GM12878 (cell line): ENCODE results near the gene ARL2. TPM values are rescaled to one million over a fixed set of nuclear protein-coding genes. Genes with fewer than 3 reads are reported as not detected.

Experiments
- CHD2 ChIP-seq: IDR thresholded peaks from 2 replicates; pipeline ENCODE4 v1.6.1; 2011; ENCODE audit warnings: low read depth, low read length, improper control_type of control experiment, borderline replicate concordance
- CHD4 ChIP-seq: fragments of 200-600 bp; sonication (generic); IDR thresholded peaks from 2 replicates; pipeline ENCODE4 v1.6.1; 2016; ENCODE audit warnings: mild to moderate bottlenecking
- EED ChIP-seq: sonication (generic); IDR thresholded peaks from 2 replicates; pipeline ENCODE4 v1.6.1; 2016; ENCODE audit warnings: antibody characterized with exemption, low read depth
- ESRRA ChIP-seq: IDR thresholded peaks from 2 replicates; pipeline ENCODE4 v1.6.1; 2012; ENCODE audit warnings: mild to moderate bottlenecking, low read length, improper control_type of control experiment
- FOS ChIP-seq: IDR thresholded peaks from 3 replicates; pipeline ENCODE4 v1.6.1; 2011; ENCODE audit warnings: borderline replicate concordance; ENCODE audit not compliant: insufficient read length; ENCODE audit errors: extremely low read depth
- IRF4 ChIP-seq: IDR thresholded peaks from 2 replicates; pipeline ENCODE4 v1.6.1; 2011; ENCODE audit warnings: low read depth, low read length
- KLF5 ChIP-seq: fragments of 450-650 bp; IDR thresholded peaks from 2 replicates; pipeline ENCODE4 v1.6.1; 2014; ENCODE audit warnings: mild to moderate bottlenecking; ENCODE audit not compliant: partially characterized antibody
- MTA2 ChIP-seq: fragments of 450-650 bp; IDR thresholded peaks from 2 replicates; pipeline ENCODE4 v1.6.1; 2016; ENCODE audit warnings: low read depth, mild to moderate bottlenecking, moderate library complexity
- NBN ChIP-seq: fragments of 450-650 bp; IDR thresholded peaks from 2 replicates; pipeline ENCODE4 v1.6.1; 2016
- NFYB ChIP-seq: IDR thresholded peaks from 2 replicates; pipeline ENCODE4 v1.6.1; 2011; ENCODE audit warnings: low read depth, mild to moderate bottlenecking, low read length, improper control_type of control experiment, moderate library complexity; ENCODE audit not compliant: insufficient read depth
- NR2C1 ChIP-seq: fragments of 450-650 bp; IDR thresholded peaks from 2 replicates; pipeline ENCODE4 v1.6.1; 2017; ENCODE audit warnings: antibody characterized with exemption, mild to moderate bottlenecking, moderate library complexity
- NR2C2 ChIP-seq: IDR thresholded peaks from 2 replicates; pipeline ENCODE4 v1.6.1; 2011; ENCODE audit warnings: borderline replicate concordance, low read depth; ENCODE audit not compliant: control insufficient read depth, insufficient read length
- NR2F1 ChIP-seq: fragments of 450-650 bp; conservative IDR thresholded peaks from 2 replicates; pipeline ENCODE4 v1.6.1; 2017; ENCODE audit warnings: mild to moderate bottlenecking
- PAX8 ChIP-seq: fragments of 450-650 bp; IDR thresholded peaks from 2 replicates; pipeline ENCODE4 v1.6.1; 2017; ENCODE audit warnings: mild to moderate bottlenecking, moderate library complexity
- SMC3 ChIP-seq: IDR thresholded peaks from 2 replicates; pipeline ENCODE4 v1.6.1; 2011; ENCODE audit warnings: low read length, improper control_type of control experiment, borderline replicate concordance
- ZSCAN29 ChIP-seq: fragments of 450-650 bp; IDR thresholded peaks from 2 replicates; pipeline ENCODE4 v1.6.1; 2017; ENCODE audit warnings: mild to moderate bottlenecking, moderate library complexity
- polyA plus RNA-seq, 11 experiments: library from polyadenylated mRNA; depleted of rRNA in 4 of 11; unstranded in 6 of 11; stranded (reverse) in 5 of 11; fragments of >200 nt; fragmentation: Nextera tagmentation in 4 of 11; fragmentation: Illumina TruSeq in 1 of 11; extraction: Ambion mirVana in 4 of 11; extraction: Trizol in 1 of 11; gene quantifications; 1 replicate in 1 of 11; 2 replicates in 10 of 11; pipeline versions ENCODE4 v1.2.1 to v1.2.3, GENCODE V29; 2011 to 2016; ENCODE audit warnings: inconsistent platforms in 2 of 11, missing spikeins in 2 of 11, low read depth in 1 of 11
- total RNA-seq, 4 experiments: library from RNA; depleted of rRNA in 3 of 4; stranded (reverse); fragments of >200 nt in 3 of 4; fragmentation: Illumina TruSeq in 1 of 4; extraction: Trizol in 1 of 4; gene quantifications; 2 replicates each; pipeline versions ENCODE4 v1.2.1 to v1.2.3, GENCODE V29; 2013 to 2021
- TF ChIP-seq, protein P1 (sequence below), 3 experiments: IDR thresholded peaks in 2 of 3; conservative IDR thresholded peaks in 1 of 3; 2 replicates each; pipeline ENCODE4 v1.5.1; 2011; ENCODE audit warnings: low read depth in 3 of 3, low read length in 3 of 3, mild to moderate bottlenecking in 3 of 3, control low read depth in 2 of 3, moderate library complexity in 2 of 3, inconsistent platforms in 1 of 3, mixed read lengths in 1 of 3; ENCODE audit not compliant: control insufficient read depth in 2 of 3, insufficient read depth in 1 of 3; ENCODE audit errors: extremely low read depth in 1 of 3
- TF ChIP-seq, protein P2 (sequence below): fragments of 450-650 bp; IDR thresholded peaks from 2 replicates; pipeline ENCODE4 v1.6.1; 2017; ENCODE audit warnings: antibody characterized with exemption, mild to moderate bottlenecking, moderate library complexity
- TF ChIP-seq, protein P3 (sequence below): fragments of 450-650 bp; IDR thresholded peaks from 2 replicates; pipeline ENCODE4 v1.6.1; 2016; ENCODE audit warnings: mild to moderate bottlenecking, moderate library complexity, borderline replicate concordance
- TF ChIP-seq, protein P4 (sequence below): fragments of 450-650 bp; IDR thresholded peaks from 2 replicates; pipeline ENCODE4 v1.6.1; 2016; ENCODE audit warnings: mild to moderate bottlenecking

ARL2 gene
- total and polyA plus RNA-seq, 10 of the 15 experiments (the other 5 are each of a cell fraction or from before 2014, with no cell fraction given) = 4.1 to 138 (median 73.4) TPM

DNA sequence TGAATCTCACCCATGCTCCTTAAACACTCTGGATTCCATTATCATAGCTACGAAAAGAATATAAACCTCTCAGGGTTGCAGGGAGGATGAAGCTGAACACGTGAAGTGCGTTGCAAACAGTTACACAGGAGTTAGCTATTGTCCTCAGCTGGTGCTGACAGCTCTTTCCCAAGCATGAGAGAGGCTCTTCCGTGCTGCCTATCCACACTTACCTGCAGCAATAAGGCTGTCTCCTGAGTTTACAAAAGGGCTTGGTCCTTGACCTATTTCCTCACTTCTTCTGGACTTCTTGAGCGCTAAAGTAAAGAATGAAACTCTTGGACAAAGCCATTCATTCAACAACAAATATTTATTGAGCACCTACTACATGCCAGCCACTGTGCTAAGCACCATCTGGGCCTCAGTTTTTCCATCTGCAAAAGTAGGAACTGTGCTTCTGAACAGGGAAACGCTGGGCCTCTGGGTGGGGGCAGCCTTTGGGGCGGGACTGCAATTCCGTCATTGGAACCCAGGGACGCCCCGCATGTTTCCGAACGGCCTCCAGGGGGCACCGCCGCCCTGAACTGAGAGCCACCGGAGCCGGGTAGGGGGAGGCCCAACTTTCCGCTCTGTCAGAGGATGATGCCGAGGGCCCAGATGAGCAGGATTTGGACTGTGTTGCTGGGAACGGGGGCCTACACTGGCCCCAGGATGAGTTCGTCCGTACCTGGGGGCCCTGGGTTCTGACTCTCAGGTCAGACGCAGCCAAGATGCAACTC, 651 bp upstream of the ARL2 start (continued):
- TF ChIP-seq MTA2 (peak; percentile 40), KLF5 (no peak), NR2C2 (no peak), NBN (peak; percentile 94), ZSCAN29 (no peak), NFYB (no peak), EED (no peak), PAX8 (no peak), NR2C1 (no peak), NR2F1 (no peak), CHD4 (no peak), FOS (no peak), ESRRA (no peak), CHD2 (peak; percentile 16; the same call in 1 of the 2 replicates), IRF4 (no peak), SMC3 (peak; percentile 80)
- TF ChIP-seq, protein P1, sequence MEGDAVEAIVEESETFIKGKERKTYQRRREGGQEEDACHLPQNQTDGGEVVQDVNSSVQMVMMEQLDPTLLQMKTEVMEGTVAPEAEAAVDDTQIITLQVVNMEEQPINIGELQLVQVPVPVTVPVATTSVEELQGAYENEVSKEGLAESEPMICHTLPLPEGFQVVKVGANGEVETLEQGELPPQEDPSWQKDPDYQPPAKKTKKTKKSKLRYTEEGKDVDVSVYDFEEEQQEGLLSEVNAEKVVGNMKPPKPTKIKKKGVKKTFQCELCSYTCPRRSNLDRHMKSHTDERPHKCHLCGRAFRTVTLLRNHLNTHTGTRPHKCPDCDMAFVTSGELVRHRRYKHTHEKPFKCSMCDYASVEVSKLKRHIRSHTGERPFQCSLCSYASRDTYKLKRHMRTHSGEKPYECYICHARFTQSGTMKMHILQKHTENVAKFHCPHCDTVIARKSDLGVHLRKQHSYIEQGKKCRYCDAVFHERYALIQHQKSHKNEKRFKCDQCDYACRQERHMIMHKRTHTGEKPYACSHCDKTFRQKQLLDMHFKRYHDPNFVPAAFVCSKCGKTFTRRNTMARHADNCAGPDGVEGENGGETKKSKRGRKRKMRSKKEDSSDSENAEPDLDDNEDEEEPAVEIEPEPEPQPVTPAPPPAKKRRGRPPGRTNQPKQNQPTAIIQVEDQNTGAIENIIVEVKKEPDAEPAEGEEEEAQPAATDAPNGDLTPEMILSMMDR (IDR thresholded peaks at IDR 0.05 in 2 of 3, conservative IDR thresholded peaks at IDR 0.05 in 1 of 3; ENCODE audit: control insufficient read depth in 2 of 3, extremely low read depth in 1 of 3, insufficient read depth in 1 of 3, low read depth in 3 of 3, low read length in 3 of 3) = peak; percentile 64 to 92 (median 86)
- TF ChIP-seq, protein P2, sequence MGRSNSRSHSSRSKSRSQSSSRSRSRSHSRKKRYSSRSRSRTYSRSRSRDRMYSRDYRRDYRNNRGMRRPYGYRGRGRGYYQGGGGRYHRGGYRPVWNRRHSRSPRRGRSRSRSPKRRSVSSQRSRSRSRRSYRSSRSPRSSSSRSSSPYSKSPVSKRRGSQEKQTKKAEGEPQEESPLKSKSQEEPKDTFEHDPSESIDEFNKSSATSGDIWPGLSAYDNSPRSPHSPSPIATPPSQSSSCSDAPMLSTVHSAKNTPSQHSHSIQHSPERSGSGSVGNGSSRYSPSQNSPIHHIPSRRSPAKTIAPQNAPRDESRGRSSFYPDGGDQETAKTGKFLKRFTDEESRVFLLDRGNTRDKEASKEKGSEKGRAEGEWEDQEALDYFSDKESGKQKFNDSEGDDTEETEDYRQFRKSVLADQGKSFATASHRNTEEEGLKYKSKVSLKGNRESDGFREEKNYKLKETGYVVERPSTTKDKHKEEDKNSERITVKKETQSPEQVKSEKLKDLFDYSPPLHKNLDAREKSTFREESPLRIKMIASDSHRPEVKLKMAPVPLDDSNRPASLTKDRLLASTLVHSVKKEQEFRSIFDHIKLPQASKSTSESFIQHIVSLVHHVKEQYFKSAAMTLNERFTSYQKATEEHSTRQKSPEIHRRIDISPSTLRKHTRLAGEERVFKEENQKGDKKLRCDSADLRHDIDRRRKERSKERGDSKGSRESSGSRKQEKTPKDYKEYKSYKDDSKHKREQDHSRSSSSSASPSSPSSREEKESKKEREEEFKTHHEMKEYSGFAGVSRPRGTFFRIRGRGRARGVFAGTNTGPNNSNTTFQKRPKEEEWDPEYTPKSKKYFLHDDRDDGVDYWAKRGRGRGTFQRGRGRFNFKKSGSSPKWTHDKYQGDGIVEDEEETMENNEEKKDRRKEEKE = no peak
- TF ChIP-seq, protein P3, sequence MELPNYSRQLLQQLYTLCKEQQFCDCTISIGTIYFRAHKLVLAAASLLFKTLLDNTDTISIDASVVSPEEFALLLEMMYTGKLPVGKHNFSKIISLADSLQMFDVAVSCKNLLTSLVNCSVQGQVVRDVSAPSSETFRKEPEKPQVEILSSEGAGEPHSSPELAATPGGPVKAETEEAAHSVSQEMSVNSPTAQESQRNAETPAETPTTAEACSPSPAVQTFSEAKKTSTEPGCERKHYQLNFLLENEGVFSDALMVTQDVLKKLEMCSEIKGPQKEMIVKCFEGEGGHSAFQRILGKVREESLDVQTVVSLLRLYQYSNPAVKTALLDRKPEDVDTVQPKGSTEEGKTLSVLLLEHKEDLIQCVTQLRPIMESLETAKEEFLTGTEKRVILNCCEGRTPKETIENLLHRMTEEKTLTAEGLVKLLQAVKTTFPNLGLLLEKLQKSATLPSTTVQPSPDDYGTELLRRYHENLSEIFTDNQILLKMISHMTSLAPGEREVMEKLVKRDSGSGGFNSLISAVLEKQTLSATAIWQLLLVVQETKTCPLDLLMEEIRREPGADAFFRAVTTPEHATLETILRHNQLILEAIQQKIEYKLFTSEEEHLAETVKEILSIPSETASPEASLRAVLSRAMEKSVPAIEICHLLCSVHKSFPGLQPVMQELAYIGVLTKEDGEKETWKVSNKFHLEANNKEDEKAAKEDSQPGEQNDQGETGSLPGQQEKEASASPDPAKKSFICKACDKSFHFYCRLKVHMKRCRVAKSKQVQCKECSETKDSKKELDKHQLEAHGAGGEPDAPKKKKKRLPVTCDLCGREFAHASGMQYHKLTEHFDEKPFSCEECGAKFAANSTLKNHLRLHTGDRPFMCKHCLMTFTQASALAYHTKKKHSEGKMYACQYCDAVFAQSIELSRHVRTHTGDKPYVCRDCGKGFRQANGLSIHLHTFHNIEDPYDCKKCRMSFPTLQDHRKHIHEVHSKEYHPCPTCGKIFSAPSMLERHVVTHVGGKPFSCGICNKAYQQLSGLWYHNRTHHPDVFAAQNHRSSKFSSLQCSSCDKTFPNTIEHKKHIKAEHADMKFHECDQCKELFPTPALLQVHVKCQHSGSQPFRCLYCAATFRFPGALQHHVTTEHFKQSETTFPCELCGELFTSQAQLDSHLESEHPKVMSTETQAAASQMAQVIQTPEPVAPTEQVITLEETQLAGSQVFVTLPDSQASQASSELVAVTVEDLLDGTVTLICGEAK = no peak; the same call in 1 of the 2 replicates
- TF ChIP-seq, protein P4, sequence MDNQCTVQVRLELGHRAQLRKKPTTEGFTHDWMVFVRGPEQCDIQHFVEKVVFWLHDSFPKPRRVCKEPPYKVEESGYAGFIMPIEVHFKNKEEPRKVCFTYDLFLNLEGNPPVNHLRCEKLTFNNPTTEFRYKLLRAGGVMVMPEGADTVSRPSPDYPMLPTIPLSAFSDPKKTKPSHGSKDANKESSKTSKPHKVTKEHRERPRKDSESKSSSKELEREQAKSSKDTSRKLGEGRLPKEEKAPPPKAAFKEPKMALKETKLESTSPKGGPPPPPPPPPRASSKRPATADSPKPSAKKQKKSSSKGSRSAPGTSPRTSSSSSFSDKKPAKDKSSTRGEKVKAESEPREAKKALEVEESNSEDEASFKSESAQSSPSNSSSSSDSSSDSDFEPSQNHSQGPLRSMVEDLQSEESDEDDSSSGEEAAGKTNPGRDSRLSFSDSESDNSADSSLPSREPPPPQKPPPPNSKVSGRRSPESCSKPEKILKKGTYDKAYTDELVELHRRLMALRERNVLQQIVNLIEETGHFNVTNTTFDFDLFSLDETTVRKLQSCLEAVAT = peak; percentile 83; the same call in 1 of the 2 replicates
